ENCODE data around the gene AARS1.
"Not testable (repeated sequence)": the region's sequence is repeated elsewhere in the genome, so short reads cannot be mapped to it uniquely, and the experiment has no call there.

DNA sequence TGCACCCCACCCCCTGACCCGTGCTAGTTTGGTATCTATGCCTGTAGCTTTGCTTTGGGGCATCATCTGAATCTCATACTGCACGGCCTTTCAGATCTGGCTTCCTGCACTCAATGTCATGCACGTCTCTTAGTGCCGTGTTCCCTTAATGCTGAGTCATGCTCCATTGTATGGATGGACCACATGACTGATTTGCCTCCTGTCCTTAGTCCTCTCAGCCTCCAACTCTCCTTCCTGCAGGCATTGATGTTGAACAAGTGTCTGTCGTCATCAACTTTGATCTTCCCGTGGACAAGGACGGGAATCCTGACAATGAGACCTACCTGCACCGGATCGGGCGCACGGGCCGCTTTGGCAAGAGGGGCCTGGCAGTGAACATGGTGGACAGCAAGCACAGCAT lies 43.4 kb upstream of the AARS1 start:
- TF ChIP-seq, protein P1, sequence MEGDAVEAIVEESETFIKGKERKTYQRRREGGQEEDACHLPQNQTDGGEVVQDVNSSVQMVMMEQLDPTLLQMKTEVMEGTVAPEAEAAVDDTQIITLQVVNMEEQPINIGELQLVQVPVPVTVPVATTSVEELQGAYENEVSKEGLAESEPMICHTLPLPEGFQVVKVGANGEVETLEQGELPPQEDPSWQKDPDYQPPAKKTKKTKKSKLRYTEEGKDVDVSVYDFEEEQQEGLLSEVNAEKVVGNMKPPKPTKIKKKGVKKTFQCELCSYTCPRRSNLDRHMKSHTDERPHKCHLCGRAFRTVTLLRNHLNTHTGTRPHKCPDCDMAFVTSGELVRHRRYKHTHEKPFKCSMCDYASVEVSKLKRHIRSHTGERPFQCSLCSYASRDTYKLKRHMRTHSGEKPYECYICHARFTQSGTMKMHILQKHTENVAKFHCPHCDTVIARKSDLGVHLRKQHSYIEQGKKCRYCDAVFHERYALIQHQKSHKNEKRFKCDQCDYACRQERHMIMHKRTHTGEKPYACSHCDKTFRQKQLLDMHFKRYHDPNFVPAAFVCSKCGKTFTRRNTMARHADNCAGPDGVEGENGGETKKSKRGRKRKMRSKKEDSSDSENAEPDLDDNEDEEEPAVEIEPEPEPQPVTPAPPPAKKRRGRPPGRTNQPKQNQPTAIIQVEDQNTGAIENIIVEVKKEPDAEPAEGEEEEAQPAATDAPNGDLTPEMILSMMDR (IDR thresholded peaks at IDR 0.05), result not testable (repeated sequence)
- TF ChIP-seq POLR2A, POLR2AphosphoS5, EP300 (IDR thresholded peaks at IDR 0.05): not testable (repeated sequence)

Measured in gastroesophageal sphincter (tissue), 3 donors.